Testis (tissue), 2 donors: Measurements from ENCODE around the gene PKDREJ.
"Not testable (repeated sequence)": the region's sequence is repeated elsewhere in the genome, so short reads cannot be mapped to it uniquely, and the experiment has no call there.

Source experiments
- POLR2A ChIP-seq: fragments of 450-650 bp; IDR thresholded peaks from one replicate; pipeline ENCODE4 v1.6.1; 2017; ENCODE audit warnings: antibody characterized with exemption, mild to moderate bottlenecking, moderate library complexity
- TF ChIP-seq, protein P1 (sequence below), 3 experiments: fragments of 450-650 bp in 2 of 3; fragments of 200-600 bp in 1 of 3; sonication (generic) in 1 of 3; IDR thresholded peaks; one replicate each; pipeline ENCODE4 v1.5.1; 2016 to 2019; ENCODE audit warnings: antibody characterized with exemption in 3 of 3, mild to moderate bottlenecking in 2 of 3, moderate library complexity in 1 of 3

DNA sequence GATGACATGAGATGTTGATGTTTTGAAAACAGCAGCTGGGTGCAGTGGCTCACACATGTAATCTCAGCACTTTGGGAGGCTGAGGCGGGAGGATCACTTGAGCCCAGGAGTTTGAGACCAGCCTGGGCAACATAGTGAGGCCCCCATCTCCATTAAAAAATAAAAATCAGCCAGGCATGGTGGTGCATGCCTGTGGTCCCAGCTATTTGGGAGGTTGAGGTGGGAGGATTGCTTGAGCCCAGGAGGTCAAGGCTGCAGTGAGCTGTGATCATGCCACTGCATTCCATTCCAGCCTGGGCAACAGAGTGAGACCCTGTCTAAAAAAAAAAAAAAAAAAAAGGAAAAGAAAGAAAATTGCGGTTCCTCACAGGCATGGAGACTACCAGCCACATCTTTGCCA, 49.7 kb upstream of the PKDREJ start:
- TF ChIP-seq, protein P1, sequence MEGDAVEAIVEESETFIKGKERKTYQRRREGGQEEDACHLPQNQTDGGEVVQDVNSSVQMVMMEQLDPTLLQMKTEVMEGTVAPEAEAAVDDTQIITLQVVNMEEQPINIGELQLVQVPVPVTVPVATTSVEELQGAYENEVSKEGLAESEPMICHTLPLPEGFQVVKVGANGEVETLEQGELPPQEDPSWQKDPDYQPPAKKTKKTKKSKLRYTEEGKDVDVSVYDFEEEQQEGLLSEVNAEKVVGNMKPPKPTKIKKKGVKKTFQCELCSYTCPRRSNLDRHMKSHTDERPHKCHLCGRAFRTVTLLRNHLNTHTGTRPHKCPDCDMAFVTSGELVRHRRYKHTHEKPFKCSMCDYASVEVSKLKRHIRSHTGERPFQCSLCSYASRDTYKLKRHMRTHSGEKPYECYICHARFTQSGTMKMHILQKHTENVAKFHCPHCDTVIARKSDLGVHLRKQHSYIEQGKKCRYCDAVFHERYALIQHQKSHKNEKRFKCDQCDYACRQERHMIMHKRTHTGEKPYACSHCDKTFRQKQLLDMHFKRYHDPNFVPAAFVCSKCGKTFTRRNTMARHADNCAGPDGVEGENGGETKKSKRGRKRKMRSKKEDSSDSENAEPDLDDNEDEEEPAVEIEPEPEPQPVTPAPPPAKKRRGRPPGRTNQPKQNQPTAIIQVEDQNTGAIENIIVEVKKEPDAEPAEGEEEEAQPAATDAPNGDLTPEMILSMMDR (IDR thresholded peaks at IDR 0.05), result not testable (repeated sequence)
- not testable (repeated sequence) for TF ChIP-seq POLR2A
